Measurements from ENCODE around the gene SMKR1. TPM values are rescaled to one million over a fixed set of nuclear protein-coding genes. Genes with fewer than 3 reads are reported as not detected.

Gene SMKR1
- total and polyA plus RNA-seq, 9 of the 15 experiments (the other 6 are each of a cell fraction or from before 2014, with no cell fraction given), result 0.58 to 1.8 (median 0.93) TPM; not detected in 1

DNA sequence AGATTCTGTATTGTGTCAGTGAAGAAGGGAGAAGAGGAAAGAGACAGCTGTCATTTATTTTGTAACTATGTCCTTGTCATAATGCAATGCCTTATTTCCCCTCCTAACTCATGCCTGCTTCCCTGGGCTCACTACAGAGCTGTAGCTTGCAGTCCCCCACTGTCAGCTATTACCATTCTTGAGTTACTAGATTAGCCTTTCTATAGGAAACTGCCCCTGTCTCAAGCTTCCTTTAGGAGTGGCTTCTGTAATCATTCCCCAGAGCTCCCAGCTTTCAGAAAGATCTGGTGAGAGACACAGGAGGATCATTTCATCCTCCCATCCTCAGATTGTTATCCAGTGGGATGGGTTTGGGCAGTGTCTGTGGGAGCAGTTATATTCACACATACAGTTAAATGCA, 32.4 kb upstream of the SMKR1 start (continued):
- TF ChIP-seq ZBTB1 (CRISPR knock-in tag; IDR thresholded peaks at IDR 0.05; ENCODE audit: borderline replicate concordance, low read depth), result no peak
- no peak for TF ChIP-seq JUNB (CRISPR knock-in tag; conservative IDR thresholded peaks at IDR 0.05)

DNA sequence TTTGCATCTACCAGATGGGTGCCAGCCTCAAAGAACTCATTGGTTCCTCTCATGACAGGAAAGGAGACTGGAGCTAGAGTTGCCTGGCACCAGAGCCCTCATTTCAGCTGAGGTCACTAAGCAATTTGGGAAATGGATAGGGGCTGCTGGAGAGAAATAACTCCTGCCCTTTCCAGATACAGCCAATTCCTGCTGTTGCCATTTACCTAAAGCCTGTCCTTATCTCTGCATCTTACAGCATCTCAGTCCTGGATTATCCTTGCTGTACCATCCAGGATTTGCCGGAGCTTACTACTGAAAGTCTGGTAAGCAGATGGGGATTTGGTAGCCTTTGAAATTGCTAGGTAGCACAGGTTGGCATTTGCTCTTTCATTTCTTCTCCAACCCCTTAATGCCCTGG, 31.9 kb upstream of the SMKR1 start:
- no peaks in the 10 kb centered on the region for H4K20me1 ChIP-seq (replicated peaks; ENCODE audit: control insufficient read depth, insufficient read depth, low read length)
- H3K27ac ChIP-seq (ENCODE audit: extremely low read depth, low read depth, low read length), result no peak overlapping the region
- H2AFZ ChIP-seq (ENCODE audit: low read depth, low read length), result no peak overlapping the region
- DNase-seq (ENCODE audit: extremely low read depth in 1 of 4, low spot score in 3 of 4), result no peak
- no peak overlapping the region for H3K4me2 ChIP-seq (ENCODE audit: insufficient read depth, low read length)
- 95% methylated on average over 1 of the region's 1 CpG for WGBS (ENCODE audit: insufficient coverage, low coverage, missing lambda C conversion rate)
- intact Hi-C loops (cut with micrococcal nuclease) (loop anchor here (5.0 kb wide), 1 partner anchor 357 kb away; no protein-coding TSS in a partner anchor), in situ Hi-C loops (cut with MboI) (loop anchor here (5.0 kb wide), 1 partner anchor 248 kb away; no protein-coding TSS in a partner anchor)
- no peaks in the 10 kb centered on the region for H3K9me1 ChIP-seq (ENCODE audit: control insufficient read depth, insufficient read depth, low read length)
- TF ChIP-seq E2F5 (CRISPR knock-in tag; IDR thresholded peaks at IDR 0.05) (no peak), ZZZ3 (IDR thresholded peaks at IDR 0.05) (no peak), ZNF324 (CRISPR knock-in tag; IDR thresholded peaks at IDR 0.05) (no peak), CBX5 (IDR thresholded peaks at IDR 0.05; ENCODE audit: borderline replicate concordance, low read depth) (no peak), SIN3B (IDR thresholded peaks at IDR 0.05; ENCODE audit: low read depth) (no peak), HSF4 (CRISPR knock-in tag; IDR thresholded peaks at IDR 0.05; ENCODE audit: borderline replicate concordance) (no peak), HNRNPUL1 (IDR thresholded peaks at IDR 0.05; ENCODE audit: low read length) (no peak), SMAD4 (CRISPR knock-in tag; conservative IDR thresholded peaks at IDR 0.05) (no peak), SNAPC5 (CRISPR knock-in tag; IDR thresholded peaks at IDR 0.05) (no peak), ZEB2 (IDR thresholded peaks at IDR 0.05) (no peak), LEF1 (IDR thresholded peaks at IDR 0.05) (no peak), CREB1 (IDR thresholded peaks at IDR 0.05) (no peak), CREB1 (CRISPR knock-in tag; IDR thresholded peaks at IDR 0.05) (no peak), PPARD (CRISPR knock-in tag; IDR thresholded peaks at IDR 0.05) (no peak), RBM22 (IDR thresholded peaks at IDR 0.05; ENCODE audit: low read depth, low read length, poor library complexity, severe bottlenecking) (no peak)
- no TSS peak for BruUV-seq (replicated peaks)
- H3K9ac ChIP-seq (ENCODE audit: insufficient read depth in 1 of 2, low read depth in 2 of 2, low read length in 2 of 2), result no peak overlapping the region
- POLR2A ChIA-PET, result interaction anchor here (0.9 to 1.5 kb wide), 5 partner anchors 9 to 173 kb away, joined by 3 to 6 read pairs (median 4); no protein-coding TSS in a partner anchor
- no peak overlapping the region for H3K4me3 ChIP-seq
- no peak for ATAC-seq
- no peaks in the 10 kb centered on the region for H3K27me3 ChIP-seq (ENCODE audit: control insufficient read depth in 2 of 2, insufficient read depth in 2 of 2, low read length in 2 of 2)
- H3K79me2 ChIP-seq (ENCODE audit: control insufficient read depth, insufficient read depth, low read length), result no peaks in the 10 kb centered on the region
- H3K4me1 ChIP-seq (replicated peaks in 1 of 2; ENCODE audit: control insufficient read depth in 2 of 2, insufficient read depth in 2 of 2, low read length in 2 of 2), result no peaks in the 10 kb centered on the region
- CTCF ChIA-PET (ENCODE audit: low intra/inter-chr PET ratio), result interaction anchor here (3.5 to 5.5 kb wide), 3 partner anchors 101 to 252 kb away, joined by 44 to 80 read pairs (median 60); no protein-coding TSS in a partner anchor
- peaks cover 92% of the 10 kb centered on the region for H3K36me3 ChIP-seq (ENCODE audit: control insufficient read depth, insufficient read depth, low read length)
- FAIRE-seq, result no peak
- H3K9me3 ChIP-seq (replicated peaks; ENCODE audit: control insufficient read depth, insufficient read depth, low read depth, low read length), result no peaks in the 10 kb centered on the region
